Activated naive CD4-positive, alpha-beta T cell treated with anti-CD3 and anti-CD28 coated beads, Interleukin-2, amount 10 ng/mL, durations not matched to agents 5 hours and 36 hours (primary cell): ENCODE measurements around the gene SLC16A5. TPM values are rescaled to one million over a fixed set of nuclear protein-coding genes. Genes with fewer than 3 reads are reported as not detected.

Source experiments
- total RNA-seq, 2 experiments: library from RNA; stranded (reverse); gene quantifications; one replicate each; pipeline ENCODE4 v1.2.3, GENCODE V29; 2021

SLC16A5 gene, protein sequence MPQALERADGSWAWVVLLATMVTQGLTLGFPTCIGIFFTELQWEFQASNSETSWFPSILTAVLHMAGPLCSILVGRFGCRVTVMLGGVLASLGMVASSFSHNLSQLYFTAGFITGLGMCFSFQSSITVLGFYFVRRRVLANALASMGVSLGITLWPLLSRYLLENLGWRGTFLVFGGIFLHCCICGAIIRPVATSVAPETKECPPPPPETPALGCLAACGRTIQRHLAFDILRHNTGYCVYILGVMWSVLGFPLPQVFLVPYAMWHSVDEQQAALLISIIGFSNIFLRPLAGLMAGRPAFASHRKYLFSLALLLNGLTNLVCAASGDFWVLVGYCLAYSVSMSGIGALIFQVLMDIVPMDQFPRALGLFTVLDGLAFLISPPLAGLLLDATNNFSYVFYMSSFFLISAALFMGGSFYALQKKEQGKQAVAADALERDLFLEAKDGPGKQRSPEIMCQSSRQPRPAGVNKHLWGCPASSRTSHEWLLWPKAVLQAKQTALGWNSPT
- total RNA-seq: 10 to 100 TPM; 11.5 to 11.7 TPM

DNA sequence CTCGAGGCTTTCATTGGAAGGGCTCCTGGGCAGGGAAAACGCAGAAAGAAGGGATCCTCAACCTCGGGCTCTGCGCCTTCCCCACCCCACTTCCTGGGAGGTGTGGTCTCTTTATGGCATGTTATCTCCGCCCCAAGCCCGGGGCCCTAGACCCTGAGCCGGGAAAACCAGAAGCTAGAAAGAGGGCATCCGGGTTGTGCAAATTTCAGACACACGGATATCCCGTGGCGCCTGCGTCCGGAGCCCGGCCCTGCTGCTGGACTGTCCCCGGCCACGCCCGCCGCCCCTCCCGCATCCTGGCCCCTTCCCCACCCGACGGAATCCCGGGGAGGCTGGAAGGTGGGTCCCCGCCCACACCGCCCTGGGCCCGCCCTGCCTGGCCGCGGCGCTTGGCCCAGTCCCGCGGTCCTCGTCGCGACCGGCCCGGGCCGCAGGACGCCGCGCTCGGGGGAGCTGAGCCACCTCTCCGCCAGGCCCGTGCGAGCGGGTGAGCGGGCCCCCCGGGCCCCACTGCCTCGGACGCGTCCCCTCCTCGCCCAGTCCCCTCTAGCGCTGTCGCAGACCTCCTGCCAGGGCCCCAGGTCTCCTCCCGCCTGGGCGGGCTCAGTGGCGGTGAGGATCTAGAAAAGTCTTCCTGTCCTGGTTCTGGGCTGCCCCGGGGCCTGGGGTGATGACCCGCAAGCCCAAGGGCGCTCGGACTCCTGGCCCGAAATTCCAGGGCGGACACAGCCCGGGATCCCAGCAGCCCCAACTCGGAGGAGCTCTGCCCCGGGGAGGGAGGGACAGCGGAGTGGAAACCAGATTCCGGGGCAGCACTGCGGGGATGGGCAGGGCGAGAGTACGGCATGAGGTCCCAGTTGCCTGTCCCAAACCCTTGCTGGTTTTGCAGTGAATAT lies at the start of gene SLC16A5:
Gene SLC16A5 (plus strand): TSS at position 397 of the 896 bp plus-strand sequence. CDS start 5,683 bp downstream, outside the sequence.

DNA sequence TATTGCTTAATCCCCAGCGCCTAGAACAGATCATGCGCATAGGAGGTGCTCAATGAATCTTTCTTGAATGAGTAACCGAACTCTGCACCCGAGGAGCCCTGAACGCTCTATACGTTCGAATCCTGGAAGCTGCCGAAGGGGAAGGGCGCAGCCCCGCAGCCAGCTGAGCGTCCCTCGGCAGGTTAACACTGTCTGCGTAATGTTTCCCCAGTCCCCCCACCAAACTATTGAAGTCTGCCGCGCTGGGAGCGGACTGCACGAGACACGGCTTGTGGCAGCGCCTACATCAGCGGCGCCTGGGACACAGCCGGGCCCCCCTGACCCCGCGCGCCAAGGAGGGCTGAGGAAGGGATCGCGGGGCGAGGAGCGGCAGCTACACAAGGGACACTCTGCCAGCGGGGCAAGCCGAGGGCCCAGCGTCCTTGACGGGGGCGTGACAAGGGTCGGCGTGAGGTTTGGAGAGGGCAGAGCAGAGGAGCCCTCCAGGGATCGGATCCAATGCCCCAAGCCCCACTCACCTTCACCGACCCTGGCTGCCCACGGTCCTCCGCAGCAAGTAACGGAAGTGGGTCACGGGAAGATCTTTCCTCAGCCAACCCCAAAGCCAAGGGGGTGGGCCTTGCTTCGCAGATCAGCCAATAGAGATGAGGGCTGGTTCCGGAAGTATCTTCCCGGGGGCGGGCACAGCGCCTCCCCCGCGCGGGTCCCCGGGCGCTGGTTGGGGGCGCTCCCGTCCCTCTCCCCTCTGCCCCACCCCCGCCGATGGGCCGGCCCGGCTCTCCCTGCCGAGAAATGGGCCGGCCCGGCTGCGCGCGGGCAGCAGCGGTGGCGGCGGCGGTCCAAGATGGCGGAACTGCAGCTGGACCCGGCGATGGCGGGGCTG lies 41.1 kb upstream of the SLC16A5 start, which contains the start of the genes ATP5PD and KCTD2:
Gene ATP5PD (minus strand): TSS at position 563 of the 883 bp plus-strand sequence. CDS start 4,319 bp downstream, outside the sequence.
Gene KCTD2 (plus strand): TSS at position 819 of the 883 bp plus-strand sequence. CDS start 26 bp downstream, at position 845.

DNA sequence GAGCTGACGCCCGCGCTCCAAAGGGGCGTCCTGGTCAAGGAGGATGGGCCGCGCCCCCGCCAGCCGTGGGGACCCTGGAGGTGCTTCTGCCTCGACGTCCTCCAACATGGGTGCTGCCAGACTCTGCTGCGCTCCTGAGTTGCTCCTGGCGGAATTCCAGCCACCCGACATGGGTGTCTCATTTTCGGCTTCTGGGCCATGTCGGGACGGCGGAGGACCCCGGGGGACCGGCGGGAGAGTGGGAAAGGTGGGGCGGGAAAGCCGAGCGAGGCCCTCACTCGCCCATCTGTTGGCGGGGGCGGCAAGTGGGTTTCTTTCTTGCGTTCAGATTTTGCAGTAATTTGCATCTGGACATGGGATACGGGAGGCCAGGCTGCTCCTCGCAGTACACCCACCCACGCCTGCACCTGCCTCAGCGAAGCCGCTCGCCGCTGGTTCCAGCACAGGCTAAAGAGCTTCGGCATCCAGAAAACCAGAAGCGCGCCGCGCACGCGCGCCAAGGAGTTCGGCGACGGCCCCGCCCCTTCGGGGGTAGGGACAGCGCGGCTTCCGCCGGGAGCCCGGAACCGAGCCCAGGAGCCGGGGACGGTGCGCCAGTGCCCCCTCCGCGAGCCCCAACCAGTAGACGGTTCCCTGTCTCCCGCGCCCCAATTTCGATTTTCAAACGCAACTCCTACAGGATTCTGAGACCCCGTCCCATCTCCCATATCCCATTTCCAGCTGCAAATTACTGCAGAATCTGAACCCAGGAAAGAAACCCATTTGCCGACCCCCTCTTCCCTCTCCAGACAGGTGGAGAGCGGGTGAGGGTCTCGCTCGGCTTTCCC lies 21.9 kb downstream of the SLC16A5 start, which contains the start of gene ARMC7:
Gene ARMC7 (plus strand): TSS at position 563 of the 827 bp plus-strand sequence. CDS start 320 bp downstream, outside the sequence.

DNA sequence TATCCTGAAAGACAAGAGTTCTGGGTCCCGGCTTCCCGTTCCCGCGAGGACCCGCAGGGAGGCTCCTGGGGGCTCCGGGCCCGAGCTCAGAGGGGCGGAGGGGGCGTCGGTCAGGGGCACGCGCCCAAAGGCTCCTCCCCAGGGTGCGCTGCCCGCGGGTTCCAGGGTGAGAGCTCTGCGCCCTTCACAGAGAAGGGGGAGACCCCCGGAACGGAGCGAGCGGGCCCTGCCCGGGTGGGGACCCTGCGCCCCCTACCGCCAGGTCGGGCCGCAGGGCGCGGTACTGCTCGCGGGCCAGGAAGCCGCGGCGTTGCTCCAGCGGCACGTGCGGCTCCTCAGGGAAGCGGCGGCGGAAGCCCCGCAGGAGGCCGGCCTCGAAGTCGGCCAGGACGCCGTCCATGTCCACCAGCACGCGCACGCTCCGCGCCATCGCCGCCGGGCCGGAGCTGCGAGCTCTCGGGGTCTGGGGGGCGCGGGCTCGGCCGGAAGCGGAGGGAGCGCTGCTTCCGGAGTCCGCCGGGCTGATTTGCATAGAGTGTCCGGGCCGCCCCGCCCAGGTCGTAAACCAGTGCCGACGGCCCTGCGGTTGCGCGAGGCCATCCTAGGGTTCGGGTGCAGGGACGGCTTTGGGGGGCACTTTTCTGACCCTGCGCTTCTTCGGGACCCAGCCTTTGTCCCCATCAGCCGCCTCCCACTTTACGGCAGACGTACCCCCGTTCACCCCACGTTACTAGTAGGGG lies 43.7 kb downstream of the SLC16A5 start, which contains the start of gene NT5C:
Gene NT5C (minus strand): TSS at position 465 of the 740 bp plus-strand sequence. CDS start 35 bp downstream, at position 430.

DNA sequence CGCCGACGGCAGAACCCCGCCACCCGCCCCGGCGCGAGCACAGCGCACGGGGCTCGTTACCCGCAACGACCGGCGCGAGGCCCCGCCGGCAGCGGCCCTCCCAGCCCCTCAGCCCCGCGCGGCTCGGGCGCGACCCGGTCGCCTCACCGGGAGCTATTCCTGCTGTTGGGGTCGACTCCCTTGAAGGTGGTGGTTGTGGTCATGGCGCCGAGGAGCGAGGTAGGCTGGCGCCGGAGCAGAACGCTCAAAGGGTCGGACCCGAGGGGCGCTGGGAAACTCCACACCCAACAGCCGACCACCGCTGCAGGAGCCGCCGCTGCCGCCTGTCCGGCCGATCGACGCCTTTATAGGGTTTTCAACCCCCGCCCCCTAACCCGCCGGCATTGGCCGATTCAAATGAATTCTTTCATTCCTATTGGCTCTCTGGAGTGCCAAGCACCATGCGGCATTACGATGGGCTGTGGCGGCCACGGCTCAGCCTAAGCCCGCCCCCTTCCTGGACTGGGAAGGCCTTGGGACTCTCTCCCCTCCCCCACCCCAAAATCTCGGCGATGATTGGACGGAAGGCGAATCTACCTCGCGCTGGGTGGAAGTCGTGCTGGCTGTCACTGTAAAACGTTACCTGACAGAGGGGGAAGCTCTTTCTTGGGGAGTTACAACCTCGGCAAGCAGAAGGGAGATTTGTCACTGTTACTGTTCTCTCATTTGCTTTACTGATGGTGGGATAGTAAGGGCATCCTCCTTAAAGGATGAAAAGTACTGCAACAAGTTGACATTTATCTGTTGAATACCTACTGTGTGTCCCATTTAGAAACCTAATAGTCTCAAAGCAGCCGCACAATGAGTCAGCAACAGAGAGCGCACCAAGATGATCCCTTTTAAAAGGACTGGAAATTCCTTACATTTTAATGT lies 66.7 kb downstream of the SLC16A5 start, which contains the start of gene JPT1:
Gene JPT1 (minus strand): TSS at position 318 of the 912 bp plus-strand sequence. CDS start 115 bp downstream, at position 203.

Other genes starting within 250 kb of the SLC16A5 start
- under 1 TPM in 1 of 2 experiments, not detected in 1; 0.10 TPM for gene GRIN2C, start 228.1 kb upstream of the SLC16A5 start, total RNA-seq
- gene FDXR, start 215.0 kb upstream of the SLC16A5 start, total RNA-seq: 10 to 100 TPM; 22.3 to 22.9 TPM
- not detected for gene FADS6, start 194.3 kb upstream of the SLC16A5 start, total RNA-seq
- gene USH1G, start 164.7 kb upstream of the SLC16A5 start, total RNA-seq: not detected
- gene OTOP2, start 163.7 kb upstream of the SLC16A5 start, total RNA-seq: not detected
- not detected for gene OTOP3, start 152.1 kb upstream of the SLC16A5 start, total RNA-seq
- gene HID1, start 115.2 kb upstream of the SLC16A5 start, total RNA-seq: under 1 TPM; 0.58 to 0.79 TPM
- under 1 TPM; 0.28 to 0.41 TPM for gene CDR2L, start 100.3 kb upstream of the SLC16A5 start, total RNA-seq
- 10 to 100 TPM; 37.0 to 40.4 TPM for gene MRPL58, start 75.3 kb upstream of the SLC16A5 start, total RNA-seq
- gene ATP5PD, start 41.0 kb upstream of the SLC16A5 start, total RNA-seq: 100 to 1,000 TPM; 234 to 239 TPM
- gene KCTD2, start 40.7 kb upstream of the SLC16A5 start, total RNA-seq: 10 to 100 TPM; 19.0 to 20.5 TPM
- gene ARMC7, start 22.0 kb downstream of the SLC16A5 start, total RNA-seq: 10 to 100 TPM; 14.3 to 14.6 TPM
- gene NT5C, start 43.8 kb downstream of the SLC16A5 start, total RNA-seq: 10 to 100 TPM; 63.3 to 68.0 TPM
- gene JPT1, start 66.6 kb downstream of the SLC16A5 start, total RNA-seq: 100 to 1,000 TPM; 161 TPM
- gene SUMO2, start 95.0 kb downstream of the SLC16A5 start, total RNA-seq: 100 to 1,000 TPM; 445 to 461 TPM
- gene NUP85, start 117.7 kb downstream of the SLC16A5 start, total RNA-seq: 100 to 1,000 TPM in 1 of 2 experiments, 10 to 100 TPM in 1; 92.7 to 101 TPM
- gene GGA3, start 173.7 kb downstream of the SLC16A5 start, total RNA-seq: 10 to 100 TPM; 77.2 to 80.8 TPM
- gene MRPS7, start 173.9 kb downstream of the SLC16A5 start, total RNA-seq: 10 to 100 TPM; 37.9 to 39.2 TPM
- gene MIF4GD, start 183.3 kb downstream of the SLC16A5 start, total RNA-seq: 10 to 100 TPM; 44.5 to 49.0 TPM
- gene SLC25A19, start 201.5 kb downstream of the SLC16A5 start, total RNA-seq: 10 to 100 TPM; 21.1 to 24.2 TPM